NOMO-1 treated with dmso at 0.1 percent for 144 hours (cell line): ENCODE results near the gene SGIP1.
"Not testable (repeated sequence)": the region's sequence is repeated elsewhere in the genome, so short reads cannot be mapped to it uniquely, and the experiment has no call there.

Source experiments
- DNase-seq: peaks from one replicate; lab custom pipeline; 2025; ENCODE audit not compliant: unreplicated experiment; lab: John Stamatoyannopoulos, UW

SGIP1 gene

GRCh38 chr1:66552829-66553228 lies 18.9 kb downstream of the SGIP1 start:
- DNase-seq: no peak

GRCh38 chr1:66553846-66554245 lies 19.9 kb downstream of the SGIP1 start:
- DNase-seq: no peak

GRCh38 chr1:66556161-66556611 lies 22.2 kb downstream of the SGIP1 start:
- DNase-seq: no peak

- no peak for DNase-seq
These were observed 23.2 kb downstream of the SGIP1 start for GRCh38 chr1:66557157-66557556.

- no peak for DNase-seq
These were observed 25.6 kb downstream of the SGIP1 start for GRCh38 chr1:66559517-66559916.

- no peak for DNase-seq
These were observed 28.6 kb downstream of the SGIP1 start for GRCh38 chr1:66562561-66562960.

GRCh38 chr1:66563094-66563800 lies 29.3 kb downstream of the SGIP1 start:
- no peak for DNase-seq

- no peak for DNase-seq
These were observed 30.1 kb downstream of the SGIP1 start for GRCh38 chr1:66563941-66564630.

- no peak for DNase-seq
These were observed 36.2 kb downstream of the SGIP1 start for GRCh38 chr1:66570196-66570595.

GRCh38 chr1:66571789-66572188 lies 37.8 kb downstream of the SGIP1 start:
- no peak for DNase-seq

GRCh38 chr1:66575739-66576138 lies 41.8 kb downstream of the SGIP1 start:
- no peak for DNase-seq

GRCh38 chr1:66576645-66577044 lies 42.7 kb downstream of the SGIP1 start:
- DNase-seq: no peak

GRCh38 chr1:66578841-66579240 lies 44.9 kb downstream of the SGIP1 start:
- DNase-seq: no peak

- no peak for DNase-seq
These were observed 46.1 kb downstream of the SGIP1 start for GRCh38 chr1:66580081-66580480.

GRCh38 chr1:66583021-66583420 lies 49.1 kb downstream of the SGIP1 start:
- no peak for DNase-seq

GRCh38 chr1:66585002-66585401 lies 51.0 kb downstream of the SGIP1 start:
- DNase-seq: no peak

GRCh38 chr1:66589326-66589725 lies 55.4 kb downstream of the SGIP1 start:
- DNase-seq: no peak

GRCh38 chr1:66592106-66592507 lies 58.2 kb downstream of the SGIP1 start:
- not testable (repeated sequence) for DNase-seq

- no peak for DNase-seq
These were observed 62.2 kb downstream of the SGIP1 start for GRCh38 chr1:66596191-66596590.

- DNase-seq: no peak
These were observed 63.5 kb downstream of the SGIP1 start for GRCh38 chr1:66597500-66597899.

GRCh38 chr1:66598670-66599069 lies 64.7 kb downstream of the SGIP1 start:
- DNase-seq: no peak

- no peak for DNase-seq
These were observed 65.4 kb downstream of the SGIP1 start for GRCh38 chr1:66599346-66599745.
